Measurements from ENCODE around the gene AGBL1. TPM values are rescaled to one million over a fixed set of nuclear protein-coding genes. Genes with fewer than 3 reads are reported as not detected.

AGBL1 gene
- total and polyA plus RNA-seq, 2 donors (not counting 3 experiments of a cell fraction or from before 2014, with no cell fraction given) = not detected

- no peaks in the 10 kb centered on the region for H3K4me1 ChIP-seq (ENCODE audit: control insufficient read depth, extremely low read depth, insufficient read depth, low read length)
- intact Hi-C loops (cut with micrococcal nuclease) = no loop called here
- BruUV-seq (replicated peaks) = no TSS peak
Measured at GRCh38 chr15:86347245-86347644, 267.6 kb downstream of the AGBL1 start.

More at GRCh38 chr15:86347245-86347644, 267.6 kb downstream of the AGBL1 start:
- H3K9me1 ChIP-seq (replicated peaks; ENCODE audit: control insufficient read depth, extremely low read depth, insufficient read depth, low read length) = no peaks in the 10 kb centered on the region
- no peak overlapping the region for H2AFZ ChIP-seq (ENCODE audit: low read depth, low read length)
- H3K9ac ChIP-seq (replicated peaks; ENCODE audit: extremely low read depth, insufficient read depth, low read length) = no peak overlapping the region
- dilution Hi-C loops (cut with MboI; ENCODE audit: extremely low pct_ligation_motif_present, low sequenced_read_pairs) = no loop called here
- no peak for TF ChIP-seq MYC (IDR thresholded peaks at IDR 0.05; ENCODE audit: low read depth, low read length)
- TF ChIP-seq EZH2 (IDR thresholded peaks at IDR 0.05; ENCODE audit: borderline replicate concordance, low read depth, low read length, severe bottlenecking) = no peak
- no peak for TF ChIP-seq POLR2A (IDR thresholded peaks at IDR 0.05; ENCODE audit: low read depth, low read length)
- no peak for TF ChIP-seq JUN (IDR thresholded peaks at IDR 0.05; ENCODE audit: borderline replicate concordance, insufficient read depth, insufficient read length, low read depth)
- no peak for TF ChIP-seq GATA2 (IDR thresholded peaks at IDR 0.05; ENCODE audit: insufficient read depth, insufficient read length, low read depth, low read length)
- TF ChIP-seq POLR2AphosphoS5 (IDR thresholded peaks at IDR 0.05; ENCODE audit: insufficient read depth, low read depth, low read length) = no peak
- TF ChIP-seq FOS (IDR thresholded peaks at IDR 0.05; ENCODE audit: borderline replicate concordance, insufficient read depth, low read length) = no peak
- TF ChIP-seq CTCF (IDR thresholded peaks at IDR 0.05; ENCODE audit: extremely low read depth in 1 of 2, insufficient read depth in 1 of 2, low read depth in 1 of 2, low read length in 2 of 2) = no peak
- no peak for TF ChIP-seq MAX (IDR thresholded peaks at IDR 0.05; ENCODE audit: insufficient read depth, insufficient read length)
- H4K20me1 ChIP-seq (replicated peaks; ENCODE audit: control insufficient read depth, extremely low read depth, insufficient read depth, low read length) = no peaks in the 10 kb centered on the region
- DNase-seq (ENCODE audit: low read depth, low spot score) = no peak
- no peak overlapping the region for H3K4me3 ChIP-seq (replicated peaks in 1 of 3; ENCODE audit: insufficient read depth in 1 of 3, low read depth in 1 of 3, low read length in 3 of 3)
- H3K27ac ChIP-seq (ENCODE audit: insufficient read depth, low read depth, low read length) = no peak overlapping the region
- H3K4me2 ChIP-seq (ENCODE audit: insufficient read depth, low read length) = no peak overlapping the region
- no peak for FAIRE-seq
- no peaks in the 10 kb centered on the region for H3K27me3 ChIP-seq (ENCODE audit: control insufficient read depth in 2 of 2, insufficient read depth in 2 of 2, low read length in 2 of 2)
- H3K79me2 ChIP-seq (ENCODE audit: control insufficient read depth, insufficient read depth, low read length) = no peaks in the 10 kb centered on the region
- POLR2A ChIA-PET = no interaction called here
- no peaks in the 10 kb centered on the region for H3K9me3 ChIP-seq (replicated peaks; ENCODE audit: control insufficient read depth, insufficient read depth, low read length)
- CTCF ChIA-PET = no interaction called here
- no peaks in the 10 kb centered on the region for H3K36me3 ChIP-seq (ENCODE audit: control insufficient read depth in 2 of 2, extremely low read depth in 1 of 2, insufficient read depth in 2 of 2, low read length in 2 of 2)

Data from endothelial cell of umbilical vein (primary cell).